Measurements from ENCODE around the gene LRRC2. TPM values are rescaled to one million over a fixed set of nuclear protein-coding genes. Genes with fewer than 3 reads are reported as not detected.

Gene LRRC2
- total and polyA plus RNA-seq, 9 of the 15 experiments (the other 6 are each of a cell fraction or from before 2014, with no cell fraction given) = 0.01 to 0.04 (median 0.03) TPM; not detected in 5

- TF ChIP-seq GABPB2 (CRISPR knock-in tag; conservative IDR thresholded peaks at IDR 0.05) (no peak), KLF6 (CRISPR knock-in tag; IDR thresholded peaks at IDR 0.05; ENCODE audit: borderline replicate concordance) (no peak), HMBOX1 (IDR thresholded peaks at IDR 0.05) (no peak), ZBTB40 (IDR thresholded peaks at IDR 0.05) (no peak), ZBTB40 (CRISPR knock-in tag; IDR thresholded peaks at IDR 0.05) (no peak), ZBTB34 (CRISPR knock-in tag; IDR thresholded peaks at IDR 0.05) (no peak), L3MBTL2 (IDR thresholded peaks at IDR 0.05) (no peak), SP2 (IDR thresholded peaks at IDR 0.05; ENCODE audit: extremely low read depth, low read depth, low read length, poor library complexity, severe bottlenecking) (no peak), ZFP36 (IDR thresholded peaks at IDR 0.05; ENCODE audit: low read depth, low read length, partially characterized antibody) (peak; percentile 86), DACH1 (IDR thresholded peaks at IDR 0.05; ENCODE audit: partially characterized antibody) (peak; percentile 1), PRMT5 (CRISPR knock-in tag; IDR thresholded peaks at IDR 0.05) (no peak), CHD2 (IDR thresholded peaks at IDR 0.05; ENCODE audit: low read depth, low read length) (no peak), ZSCAN29 (IDR thresholded peaks at IDR 0.05) (no peak), FUS (optimal IDR thresholded peaks at IDR 0.05; ENCODE audit: low read depth, low read length) (no peak), PHB (CRISPR knock-in tag; IDR thresholded peaks at IDR 0.05) (no peak), ZNF561 (CRISPR knock-in tag; conservative IDR thresholded peaks at IDR 0.05) (no peak)
Observed at GRCh38 chr3:46594723-46595122, 28.6 kb upstream of the LRRC2 start (continued).
